ENCODE measurements around the gene GDPD2. TPM values are rescaled to one million over a fixed set of nuclear protein-coding genes. Genes with fewer than 3 reads are reported as not detected.

Gene GDPD2
- total RNA-seq, 2 donors from 2014 or later, result 23.3 to 23.5 TPM

GRCh38 chrX:70455366-70456202 is 32.5 kb downstream of the GDPD2 start:
- ATAC-seq (peak; percentile 46), DNase-seq (peak in 1 of 2 donors; percentile 61)
- intact Hi-C loops (cut with DNase I, micrococcal nuclease), result no loop called here

- no peak for DNase-seq
These were observed 33.1 kb downstream of the GDPD2 start for GRCh38 chrX:70456256-70456655.

GRCh38 chrX:70461026-70461425 is 37.9 kb downstream of the GDPD2 start:
- intact Hi-C loops (cut with DNase I, micrococcal nuclease), result no loop called here
- ATAC-seq (no peak), DNase-seq (no peak)

More at GRCh38 chrX:70456256-70456655, 33.1 kb downstream of the GDPD2 start:
- intact Hi-C loops (cut with DNase I, micrococcal nuclease), result no loop called here
- ATAC-seq, result no peak

GRCh38 chrX:70464051-70464450 is 40.9 kb downstream of the GDPD2 start:
- no peak for ATAC-seq
- intact Hi-C loops (cut with DNase I, micrococcal nuclease), result no loop called here

DNA sequence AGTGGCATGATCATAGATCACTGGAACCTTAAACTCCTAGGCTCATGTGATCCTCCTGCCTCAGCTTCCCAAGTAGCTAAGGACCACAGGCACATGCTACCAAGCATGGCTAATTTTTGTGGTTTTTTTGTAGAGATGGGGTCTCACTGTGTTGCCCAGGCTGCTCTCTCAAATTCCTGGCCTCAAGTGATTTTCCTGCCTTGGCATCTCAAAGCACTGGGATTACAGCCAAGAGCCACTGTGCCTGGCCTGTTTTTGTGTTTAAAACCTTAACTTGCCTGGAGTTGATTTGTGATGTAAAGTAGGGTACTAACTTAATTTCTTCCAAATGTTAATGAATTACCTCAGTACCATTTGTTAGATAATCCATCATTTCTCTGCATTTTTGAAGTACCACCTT is 43.9 kb downstream of the GDPD2 start:
- DNase-seq (no peak), ATAC-seq (no peak)
- intact Hi-C loops (cut with DNase I, micrococcal nuclease), result no loop called here

More at GRCh38 chrX:70464051-70464450, 40.9 kb downstream of the GDPD2 start:
- no peak for DNase-seq

- no peak for DNase-seq
- intact Hi-C loops (cut with DNase I, micrococcal nuclease), result no loop called here
- no peak for ATAC-seq
These were observed 45.6 kb downstream of the GDPD2 start for GRCh38 chrX:70468709-70469108.

DNA sequence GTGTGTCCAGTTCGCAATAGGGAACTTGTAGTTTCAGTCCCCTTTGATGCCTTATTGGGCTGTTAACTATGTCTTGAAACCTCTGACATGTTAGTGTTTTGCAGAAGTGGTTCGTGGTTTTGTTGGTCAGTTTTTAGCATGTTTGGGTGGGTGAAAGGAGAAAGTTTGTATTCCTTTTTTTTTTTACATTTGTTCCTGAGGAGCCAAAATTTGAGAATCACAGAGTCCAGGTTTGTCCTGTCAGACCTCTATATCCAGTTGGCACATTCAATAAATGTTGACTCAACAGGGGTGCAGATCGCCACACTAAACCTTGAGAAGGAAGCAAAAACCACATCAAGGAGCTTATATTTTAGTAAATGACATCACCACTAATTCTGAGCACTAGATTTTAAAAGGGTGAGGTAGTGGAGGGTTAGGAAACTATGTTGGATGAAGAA is 47.8 kb downstream of the GDPD2 start:
- ATAC-seq (no peak), DNase-seq (no peak)
- intact Hi-C loops (cut with DNase I, micrococcal nuclease), result no loop called here

DNA sequence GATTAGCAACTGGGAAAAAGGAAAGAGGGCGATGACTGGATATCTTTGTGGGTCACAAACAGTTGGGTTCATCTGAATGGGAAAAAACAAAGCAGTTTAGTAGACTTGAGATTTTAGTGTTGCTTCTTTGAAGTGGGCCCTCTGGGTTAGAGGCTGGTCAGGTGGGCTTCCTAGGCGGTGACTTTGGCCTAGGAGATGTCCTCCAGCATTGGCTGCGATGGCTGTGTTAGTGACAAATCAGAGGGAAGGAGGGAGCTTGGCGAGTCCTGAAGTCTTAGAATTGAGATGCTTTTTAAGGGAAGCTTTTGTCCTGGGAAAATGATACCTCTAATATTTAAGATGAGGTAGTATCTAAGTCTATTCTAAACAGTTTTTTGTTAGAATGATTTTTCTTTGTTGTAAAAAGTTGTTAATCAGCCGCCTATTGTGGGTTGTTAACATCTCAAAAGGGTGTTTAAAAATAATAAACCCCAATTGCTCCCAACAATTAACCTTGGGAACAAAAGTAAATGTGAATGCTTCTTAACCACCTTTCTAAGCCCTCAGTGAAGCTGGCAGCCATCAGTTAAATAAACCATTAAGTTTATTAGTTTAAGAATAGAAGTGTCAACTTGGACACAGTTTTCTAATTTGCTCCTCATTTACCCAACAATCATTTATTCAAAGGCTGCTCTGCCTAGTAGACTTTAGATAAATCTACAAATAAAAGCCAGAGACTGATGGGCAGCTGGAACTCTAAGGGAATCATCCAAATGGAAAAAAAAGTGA is 53.2 kb downstream of the GDPD2 start:
- ATAC-seq (no peak), DNase-seq (no peak)
- intact Hi-C loops (cut with DNase I, micrococcal nuclease), result no loop called here

DNA sequence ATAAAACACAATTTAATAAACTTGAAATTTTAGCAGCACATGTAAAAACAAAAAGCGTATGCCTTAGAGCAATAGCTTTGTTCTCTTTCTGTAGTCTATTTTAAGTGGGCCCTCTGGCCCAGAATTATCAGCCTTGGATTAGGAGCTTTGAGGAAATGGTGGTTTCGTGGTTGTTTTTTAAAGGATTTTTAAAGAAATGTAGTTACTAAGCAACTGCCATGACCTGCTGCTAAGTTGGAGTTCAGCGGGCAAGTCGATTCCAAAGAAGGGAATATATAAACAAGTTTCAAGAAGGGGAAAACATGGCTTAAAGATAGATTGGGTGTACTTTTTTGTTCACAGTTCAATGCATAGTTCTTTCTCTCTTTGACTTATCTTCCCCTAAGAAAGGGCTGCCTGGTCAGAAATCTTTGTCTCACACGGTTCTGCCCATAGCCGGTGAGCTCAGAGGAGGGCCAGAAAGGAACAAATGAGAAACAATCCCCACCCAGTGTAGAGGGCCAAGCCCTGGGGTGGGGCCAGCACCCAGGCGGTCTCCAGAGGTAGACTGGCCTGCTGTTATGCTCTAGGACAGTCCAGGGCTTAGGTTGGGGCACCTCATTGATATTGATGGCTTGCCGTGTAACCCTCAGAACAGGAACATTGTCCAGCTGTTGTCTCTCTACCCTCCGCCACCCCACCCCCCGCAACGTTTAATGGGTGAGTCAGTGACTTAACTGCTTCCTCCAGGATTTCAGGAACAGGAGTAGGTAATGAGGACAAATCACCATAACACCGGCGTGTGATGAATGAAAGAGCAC is 54.0 kb downstream of the GDPD2 start:
- intact Hi-C loops (cut with DNase I, micrococcal nuclease), result no loop called here
- peak; percentile 58 for ATAC-seq

GRCh38 chrX:70477734-70478075 is 54.6 kb downstream of the GDPD2 start:
- ATAC-seq, result peak; percentile 25
- DNase-seq, result no peak
- intact Hi-C loops (cut with DNase I, micrococcal nuclease), result no loop called here

More for the DNA sequence above, 54.0 kb downstream of the GDPD2 start:
- peak; percentile 67 to 83 for DNase-seq

GRCh38 chrX:70478526-70479245 is 55.6 kb downstream of the GDPD2 start:
- no peak for ATAC-seq
- no peak for DNase-seq
- intact Hi-C loops (cut with DNase I, micrococcal nuclease), result no loop called here

- intact Hi-C loops (cut with DNase I, micrococcal nuclease), result no loop called here
- peak in 1 of 2 donors; percentile 28 for DNase-seq
- peak; percentile 60 for ATAC-seq
These were observed 56.3 kb downstream of the GDPD2 start for GRCh38 chrX:70479247-70479921.

GRCh38 chrX:70479922-70480659 is 57.0 kb downstream of the GDPD2 start:
- intact Hi-C loops (cut with DNase I, micrococcal nuclease), result no loop called here
- DNase-seq (peak; percentile 40 to 68), ATAC-seq (peak; percentile 61)

DNA sequence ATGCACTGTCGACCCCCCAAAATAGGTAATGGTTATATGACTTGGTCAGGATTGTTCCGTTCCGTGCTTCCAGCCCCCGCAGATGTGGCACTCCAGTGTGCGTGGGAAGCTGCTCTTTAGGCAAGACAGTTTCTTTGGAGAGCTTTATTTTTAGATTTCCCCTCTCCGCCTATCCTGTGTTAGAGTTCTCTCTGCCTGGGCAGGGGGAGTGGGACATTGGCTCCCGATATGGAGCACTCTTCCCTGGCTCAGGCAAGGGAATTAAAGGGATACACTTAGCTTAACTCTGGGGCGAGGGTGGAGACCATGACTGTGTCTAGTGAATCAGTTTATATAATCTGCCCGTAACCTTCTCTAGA is 57.5 kb downstream of the GDPD2 start:
- intact Hi-C loops (cut with DNase I, micrococcal nuclease), result no loop called here
- DNase-seq, result no peak
- no peak for ATAC-seq

DNA sequence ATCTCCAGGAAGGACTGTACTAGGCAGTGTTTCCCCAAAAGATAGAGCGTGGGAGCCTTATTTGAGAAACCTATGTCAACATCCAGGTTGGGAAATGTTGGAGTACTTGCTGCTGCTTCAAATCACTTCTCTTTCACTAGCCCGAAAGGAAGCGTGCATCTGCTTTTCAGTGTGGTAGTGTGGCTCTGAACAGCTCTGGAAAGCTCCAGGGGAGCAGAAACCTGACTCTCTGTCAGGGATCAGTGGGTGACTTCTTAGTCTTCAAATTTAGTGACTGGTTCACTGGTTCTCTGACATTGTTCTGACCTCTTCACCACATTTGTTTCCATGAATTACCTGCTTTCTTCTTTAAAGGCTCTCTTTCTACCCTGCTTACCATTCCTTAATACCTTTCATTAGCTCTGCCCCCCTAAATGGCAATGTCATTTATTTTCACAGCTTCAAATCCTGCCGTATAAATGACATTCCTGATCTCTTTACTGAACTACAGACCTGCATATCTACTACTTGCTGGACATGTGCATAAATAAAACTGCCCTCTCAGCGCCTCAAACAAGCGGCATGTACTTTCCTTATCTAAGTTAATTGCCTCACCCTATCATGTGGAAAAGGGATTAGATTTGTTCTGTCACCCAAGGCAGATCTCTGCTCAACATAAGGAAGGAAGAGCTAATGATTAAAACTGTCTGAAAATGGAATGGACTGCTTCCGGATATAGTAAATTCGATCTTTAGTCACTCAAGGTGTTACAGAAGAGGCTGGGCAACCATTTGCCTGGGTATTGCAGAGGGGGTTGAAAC is 58.6 kb downstream of the GDPD2 start:
- ATAC-seq, result peak; percentile 29
- no peak for DNase-seq
- intact Hi-C loops (cut with DNase I, micrococcal nuclease), result no loop called here

- intact Hi-C loops (cut with DNase I, micrococcal nuclease), result no loop called here
- DNase-seq (no peak), ATAC-seq (no peak)
These were observed 59.2 kb downstream of the GDPD2 start for GRCh38 chrX:70482300-70482699.
